Lower lobe of right lung (tissue), 2 donors: ENCODE results near the gene PIEZO2. TPM values are rescaled to one million over a fixed set of nuclear protein-coding genes. Genes with fewer than 3 reads are reported as not detected.

Source experiments
- ATAC-seq, 2 donors: fragments of 200-7000 bp; cut with Tn5 transposase; one replicate each; pipeline ENCODE4 v1.9.1; 2020 to 2022; ENCODE audit warnings: mild to moderate bottlenecking in 2 of 2, moderate library complexity in 2 of 2
- DNase-seq: peaks from one replicate; pipeline ENCODE4 v3.0.0-alpha.2; 2020
- H3K27ac ChIP-seq: fragments of 200-600 bp; one replicate; pipeline ENCODE4 v1.8.0; 2022
- H3K27me3 ChIP-seq: fragments of 200-600 bp; one replicate; pipeline ENCODE4 v1.8.0; 2022; ENCODE audit warnings: low read depth
- H3K36me3 ChIP-seq: fragments of 200-600 bp; one replicate; pipeline ENCODE4 v1.8.0; 2022; ENCODE audit warnings: mild to moderate bottlenecking
- H3K4me1 ChIP-seq: fragments of 200-600 bp; one replicate; pipeline ENCODE4 v1.8.0; 2022
- H3K4me3 ChIP-seq: fragments of 200-600 bp; one replicate; pipeline ENCODE4 v1.8.0; 2022; ENCODE audit warnings: mild to moderate bottlenecking
- H3K9me3 ChIP-seq: fragments of 200-600 bp; one replicate; pipeline ENCODE4 v1.8.0; 2022
- intact Hi-C: fragments of 100-400 bp; cut with DNase I; formaldehyde crosslinking; loops from one replicate; pipeline ENCODE4 v1.11.0; 2022
- total RNA-seq: library from RNA; stranded (reverse); fragmentation: NEBNext Ultra II Directional; extraction: Animal tissue kit (Norgen Biotek cat#: 25700); gene quantifications from one replicate; pipeline ENCODE4 v1.2.1, GENCODE V29; 2021
- TF ChIP-seq, protein P1 (sequence below): fragments of 200-600 bp; IDR thresholded peaks from one replicate; pipeline ENCODE4 v1.8.0; 2022; ENCODE audit warnings: antibody characterized with exemption, mild to moderate bottlenecking
- donor health status: DM: no; HTN: yes; CAD: no; lungs with severe emphysema.

The PIEZO2 gene
- total RNA-seq, 1 donor from 2014 or later = 11.1 TPM

DNA sequence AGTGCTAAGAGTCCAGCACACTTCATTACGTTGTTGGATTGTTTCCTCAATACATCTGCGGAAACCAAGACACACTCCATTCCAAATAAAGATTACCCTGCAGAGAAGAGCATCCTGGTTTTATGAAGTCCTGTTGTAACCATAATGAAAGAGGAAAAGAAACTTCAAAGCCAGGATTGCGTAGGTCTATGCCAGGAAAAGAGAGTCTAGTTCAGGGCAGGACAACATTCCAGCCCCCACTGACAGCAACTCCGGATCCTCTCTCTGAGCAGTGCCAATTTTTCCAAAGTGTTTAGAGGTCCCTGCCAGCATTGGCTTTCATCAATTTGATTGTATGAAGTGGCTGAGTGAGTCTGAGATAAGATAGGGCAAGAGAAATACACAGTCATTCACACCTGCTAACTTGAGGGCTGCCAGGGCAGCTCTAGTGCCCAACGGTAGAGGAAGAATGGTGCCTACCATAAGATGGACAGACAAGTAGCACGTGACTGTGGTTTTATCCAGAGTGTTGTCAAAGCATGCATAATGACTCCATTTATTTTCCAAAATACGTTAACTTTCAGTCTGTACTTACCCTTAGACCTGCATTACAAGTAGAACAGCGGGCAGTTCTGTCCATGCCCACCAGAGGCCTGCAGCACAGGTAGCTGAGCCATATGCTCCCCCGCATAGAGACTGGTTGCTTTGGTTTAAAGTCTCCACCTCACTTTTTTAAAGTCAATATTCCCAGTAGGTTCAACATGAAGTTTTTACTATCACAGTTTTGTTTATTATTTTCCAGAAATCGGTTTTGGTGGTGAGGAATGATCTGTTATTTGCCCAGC is 23.7 kb downstream of the PIEZO2 start:
- DNase-seq (no peak), ATAC-seq (peak in 1 of 2 donors; percentile 71)
- Histone ChIP-seq H3K27ac (no peak overlapping the region), H3K4me1 (no peaks in the 10 kb centered on the region), H3K36me3 (no peaks in the 10 kb centered on the region), H3K27me3 (no peaks in the 10 kb centered on the region), H3K4me3 (no peak overlapping the region), H3K9me3 (peaks cover 7% of the 10 kb centered on the region)
- intact Hi-C loops = no loop called here
- TF ChIP-seq, protein P1, sequence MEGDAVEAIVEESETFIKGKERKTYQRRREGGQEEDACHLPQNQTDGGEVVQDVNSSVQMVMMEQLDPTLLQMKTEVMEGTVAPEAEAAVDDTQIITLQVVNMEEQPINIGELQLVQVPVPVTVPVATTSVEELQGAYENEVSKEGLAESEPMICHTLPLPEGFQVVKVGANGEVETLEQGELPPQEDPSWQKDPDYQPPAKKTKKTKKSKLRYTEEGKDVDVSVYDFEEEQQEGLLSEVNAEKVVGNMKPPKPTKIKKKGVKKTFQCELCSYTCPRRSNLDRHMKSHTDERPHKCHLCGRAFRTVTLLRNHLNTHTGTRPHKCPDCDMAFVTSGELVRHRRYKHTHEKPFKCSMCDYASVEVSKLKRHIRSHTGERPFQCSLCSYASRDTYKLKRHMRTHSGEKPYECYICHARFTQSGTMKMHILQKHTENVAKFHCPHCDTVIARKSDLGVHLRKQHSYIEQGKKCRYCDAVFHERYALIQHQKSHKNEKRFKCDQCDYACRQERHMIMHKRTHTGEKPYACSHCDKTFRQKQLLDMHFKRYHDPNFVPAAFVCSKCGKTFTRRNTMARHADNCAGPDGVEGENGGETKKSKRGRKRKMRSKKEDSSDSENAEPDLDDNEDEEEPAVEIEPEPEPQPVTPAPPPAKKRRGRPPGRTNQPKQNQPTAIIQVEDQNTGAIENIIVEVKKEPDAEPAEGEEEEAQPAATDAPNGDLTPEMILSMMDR = no peak

DNA sequence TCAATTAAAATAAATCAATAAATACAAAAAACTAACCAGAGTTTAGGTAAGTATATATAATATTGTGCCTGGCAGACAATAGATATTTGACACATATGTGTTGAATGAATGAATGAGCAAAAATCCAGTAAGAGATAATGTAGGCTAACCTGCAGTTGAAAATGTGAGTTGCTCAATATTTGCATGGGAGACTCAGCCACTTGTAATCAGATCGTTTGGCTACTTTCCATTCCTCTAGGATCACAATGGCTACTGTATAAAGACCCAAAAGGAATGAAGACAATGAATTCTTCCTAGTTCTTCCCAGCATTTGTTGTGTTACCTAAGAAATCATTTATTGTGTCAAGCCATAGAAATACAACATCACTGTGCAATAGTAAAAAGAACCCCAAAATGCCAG is 25.3 kb downstream of the PIEZO2 start:
- no peaks in the 10 kb centered on the region for H3K27me3 ChIP-seq
- TF ChIP-seq, protein P1 = no peak
- no peak overlapping the region for H3K4me3 ChIP-seq
- H3K9me3 ChIP-seq = peaks cover 4% of the 10 kb centered on the region
- no peak for ATAC-seq
- H3K27ac ChIP-seq = no peak overlapping the region
- no peak for DNase-seq
- intact Hi-C loops = no loop called here
- no peaks in the 10 kb centered on the region for H3K4me1 ChIP-seq
- H3K36me3 ChIP-seq = no peaks in the 10 kb centered on the region

DNA sequence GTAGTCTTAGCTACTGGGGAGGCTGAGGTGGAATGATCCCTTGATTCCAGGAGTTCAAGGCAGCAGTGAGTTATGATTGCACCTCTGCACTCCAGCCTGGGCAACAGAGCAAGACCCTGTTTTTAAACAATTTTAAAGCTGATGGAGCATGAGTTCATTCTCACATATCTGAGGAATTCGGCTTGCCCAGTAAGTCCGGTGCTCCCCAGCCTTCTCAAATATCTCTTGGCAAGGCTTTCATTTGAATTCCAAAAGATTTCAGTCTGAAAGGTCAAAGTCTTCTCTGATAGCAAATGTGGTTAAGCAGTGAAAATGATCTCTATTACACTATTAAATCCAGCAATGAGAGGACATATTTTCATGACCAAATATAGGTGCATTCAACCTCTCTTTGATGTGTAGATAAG is 27.9 kb downstream of the PIEZO2 start:
- H3K4me3 ChIP-seq = no peak overlapping the region
- ATAC-seq (no peak), DNase-seq (no peak)
- no peaks in the 10 kb centered on the region for H3K4me1 ChIP-seq
- no peaks in the 10 kb centered on the region for H3K36me3 ChIP-seq
- H3K27me3 ChIP-seq = no peaks in the 10 kb centered on the region
- TF ChIP-seq, protein P1 = no peak
- intact Hi-C loops = no loop called here
- no peak overlapping the region for H3K27ac ChIP-seq
- no peaks in the 10 kb centered on the region for H3K9me3 ChIP-seq

DNA sequence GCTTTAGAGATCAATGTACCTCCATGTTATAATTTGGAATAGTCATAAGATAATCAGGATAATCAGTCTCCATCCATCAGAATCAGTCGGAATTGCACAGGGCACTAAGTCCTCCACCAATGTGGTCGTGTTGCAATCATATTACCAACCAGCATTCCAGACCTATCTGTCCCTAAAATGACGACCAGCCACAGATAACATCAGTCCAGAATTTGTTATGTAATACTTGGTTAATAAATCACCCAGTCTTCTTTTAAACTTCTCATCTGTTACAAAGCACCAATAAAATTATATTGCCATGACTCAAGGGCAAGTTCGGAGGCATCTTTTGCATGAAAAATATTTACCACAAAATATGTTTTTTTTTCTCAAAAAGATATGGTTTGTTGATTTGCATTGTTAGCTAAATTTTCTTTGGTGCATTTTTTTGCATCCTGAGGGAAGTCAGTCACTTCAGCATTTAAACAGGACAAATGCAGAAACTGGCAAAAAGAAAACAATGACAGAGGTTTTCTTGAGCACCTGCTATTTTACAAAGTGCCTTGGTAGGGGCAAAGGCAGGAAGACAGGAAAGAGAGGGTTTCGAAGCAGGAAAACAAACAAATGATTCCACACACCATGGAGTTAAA is 29.3 kb downstream of the PIEZO2 start:
- Histone ChIP-seq H3K36me3 (no peaks in the 10 kb centered on the region), H3K27ac (no peak overlapping the region), H3K9me3 (no peaks in the 10 kb centered on the region), H3K4me1 (no peaks in the 10 kb centered on the region), H3K4me3 (no peak overlapping the region), H3K27me3 (no peaks in the 10 kb centered on the region)
- intact Hi-C loops = no loop called here
- TF ChIP-seq, protein P1 = no peak
- DNase-seq = no peak
- no peak for ATAC-seq

DNA sequence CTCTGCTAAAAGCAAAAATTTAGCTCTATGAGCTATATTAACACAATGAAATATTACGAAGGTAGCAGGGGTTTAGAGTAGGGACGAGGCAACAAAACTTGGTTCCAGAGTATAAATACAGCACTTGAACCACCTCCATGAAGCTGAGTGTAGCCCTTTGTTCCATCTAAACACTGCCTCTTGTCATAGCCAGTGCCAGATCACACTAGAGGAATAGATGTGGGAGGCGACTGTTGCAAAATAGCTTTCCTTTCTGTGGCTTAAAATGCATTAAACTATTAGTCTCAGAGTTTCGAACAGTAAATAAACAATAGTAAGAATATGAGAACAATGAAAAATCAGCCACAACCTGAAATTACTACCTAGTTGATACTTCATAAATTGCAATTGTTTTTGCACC is 29.8 kb downstream of the PIEZO2 start:
- TF ChIP-seq, protein P1 = no peak
- Histone ChIP-seq H3K27me3 (no peaks in the 10 kb centered on the region), H3K27ac (no peak overlapping the region), H3K4me3 (no peak overlapping the region), H3K9me3 (no peaks in the 10 kb centered on the region), H3K36me3 (no peaks in the 10 kb centered on the region), H3K4me1 (no peaks in the 10 kb centered on the region)
- intact Hi-C loops = no loop called here
- DNase-seq = no peak
- ATAC-seq = no peak
